ENCODE results near the gene DACH1.

The DACH1 gene

DNA sequence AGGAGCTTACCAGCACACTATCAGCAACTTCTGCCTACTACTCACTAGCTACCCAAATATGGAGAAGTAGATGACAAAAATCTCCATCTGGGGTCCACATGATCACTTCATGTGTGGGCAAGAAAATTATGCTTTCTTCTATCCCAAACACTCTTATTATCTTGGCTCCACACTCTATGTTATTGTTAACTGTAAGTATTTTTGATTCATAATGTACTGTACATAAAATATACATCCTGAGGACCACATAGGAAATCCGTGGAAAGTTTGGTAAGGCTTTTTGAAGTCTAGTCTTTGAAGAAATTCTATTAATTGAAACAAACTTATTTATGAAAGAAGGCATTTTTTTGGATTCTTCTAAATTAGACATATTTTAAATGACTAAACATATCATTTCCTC, 378.8 kb downstream of the DACH1 start:
- Histone ChIP-seq H3K27me3 (ENCODE audit: low read depth, low read length) (no peaks in the 10 kb centered on the region), H4K20me1 (ENCODE audit: insufficient read depth, low read length) (no peaks in the 10 kb centered on the region)
- TF ChIP-seq EZH2phosphoT487 (IDR thresholded peaks at IDR 0.05; ENCODE audit: low read depth): no peak
- TF ChIP-seq, protein P1, sequence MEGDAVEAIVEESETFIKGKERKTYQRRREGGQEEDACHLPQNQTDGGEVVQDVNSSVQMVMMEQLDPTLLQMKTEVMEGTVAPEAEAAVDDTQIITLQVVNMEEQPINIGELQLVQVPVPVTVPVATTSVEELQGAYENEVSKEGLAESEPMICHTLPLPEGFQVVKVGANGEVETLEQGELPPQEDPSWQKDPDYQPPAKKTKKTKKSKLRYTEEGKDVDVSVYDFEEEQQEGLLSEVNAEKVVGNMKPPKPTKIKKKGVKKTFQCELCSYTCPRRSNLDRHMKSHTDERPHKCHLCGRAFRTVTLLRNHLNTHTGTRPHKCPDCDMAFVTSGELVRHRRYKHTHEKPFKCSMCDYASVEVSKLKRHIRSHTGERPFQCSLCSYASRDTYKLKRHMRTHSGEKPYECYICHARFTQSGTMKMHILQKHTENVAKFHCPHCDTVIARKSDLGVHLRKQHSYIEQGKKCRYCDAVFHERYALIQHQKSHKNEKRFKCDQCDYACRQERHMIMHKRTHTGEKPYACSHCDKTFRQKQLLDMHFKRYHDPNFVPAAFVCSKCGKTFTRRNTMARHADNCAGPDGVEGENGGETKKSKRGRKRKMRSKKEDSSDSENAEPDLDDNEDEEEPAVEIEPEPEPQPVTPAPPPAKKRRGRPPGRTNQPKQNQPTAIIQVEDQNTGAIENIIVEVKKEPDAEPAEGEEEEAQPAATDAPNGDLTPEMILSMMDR (IDR thresholded peaks at IDR 0.05; ENCODE audit: low read depth, low read length): no peak

GRCh38 chr13:71485913-71486312, 381.1 kb downstream of the DACH1 start:
- no peaks in the 10 kb centered on the region for H4K20me1 ChIP-seq (ENCODE audit: insufficient read depth, low read length)
- H3K4me1 ChIP-seq (ENCODE audit: low read length): no peaks in the 10 kb centered on the region
- no peaks in the 10 kb centered on the region for H3K27me3 ChIP-seq (ENCODE audit: low read depth, low read length)
- no peak overlapping the region for H3K4me3 ChIP-seq (ENCODE audit: low read length)
- H3K4me2 ChIP-seq (ENCODE audit: low read length): no peak overlapping the region
- H2AFZ ChIP-seq (ENCODE audit: low read depth, low read length): no peak overlapping the region
- H3K9me3 ChIP-seq (ENCODE audit: insufficient read depth, low read length): no peaks in the 10 kb centered on the region
- no peaks in the 10 kb centered on the region for H3K79me2 ChIP-seq (ENCODE audit: low read length)
- TF ChIP-seq, protein P1 (IDR thresholded peaks at IDR 0.05; ENCODE audit: low read depth, low read length): no peak
- TF ChIP-seq EZH2phosphoT487 (IDR thresholded peaks at IDR 0.05; ENCODE audit: low read depth): no peak
- no peak overlapping the region for H3K27ac ChIP-seq (ENCODE audit: low read length)
- H3K36me3 ChIP-seq (replicated peaks; ENCODE audit: low read depth, low read length): no peaks in the 10 kb centered on the region
- H3K9ac ChIP-seq (ENCODE audit: low read length): no peak overlapping the region

More for the DNA sequence above, 378.8 kb downstream of the DACH1 start:
- Histone ChIP-seq H3K4me2 (ENCODE audit: low read length) (no peak overlapping the region), H2AFZ (ENCODE audit: low read depth, low read length) (no peak overlapping the region), H3K9me3 (ENCODE audit: insufficient read depth, low read length) (no peaks in the 10 kb centered on the region), H3K27ac (ENCODE audit: low read length) (no peak overlapping the region), H3K36me3 (replicated peaks; ENCODE audit: low read depth, low read length) (no peaks in the 10 kb centered on the region), H3K4me3 (ENCODE audit: low read length) (no peak overlapping the region), H3K9ac (ENCODE audit: low read length) (no peak overlapping the region), H3K79me2 (ENCODE audit: low read length) (no peaks in the 10 kb centered on the region), H3K4me1 (ENCODE audit: low read length) (no peaks in the 10 kb centered on the region)

DNA sequence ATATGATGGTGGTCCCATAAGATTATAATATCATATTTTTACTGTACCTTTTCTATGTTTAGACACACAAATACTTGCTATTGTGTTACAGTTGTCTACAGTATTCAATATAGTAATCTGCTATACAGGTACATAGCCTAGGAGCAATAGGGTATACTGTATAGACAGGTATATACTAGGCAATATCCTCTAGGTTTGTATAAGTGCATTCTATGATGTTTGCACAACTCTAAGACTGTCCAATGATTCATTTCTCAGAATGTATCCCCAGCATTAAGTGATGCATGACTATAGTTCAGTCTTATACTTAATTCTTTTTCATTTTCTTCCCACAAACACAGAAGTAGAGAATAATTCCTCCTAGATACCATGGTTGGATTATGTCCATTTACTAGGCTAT, 383.3 kb downstream of the DACH1 start:
- Histone ChIP-seq H4K20me1 (ENCODE audit: insufficient read depth, low read length) (no peaks in the 10 kb centered on the region), H3K27me3 (ENCODE audit: low read depth, low read length) (no peaks in the 10 kb centered on the region), H3K79me2 (ENCODE audit: low read length) (no peaks in the 10 kb centered on the region), H2AFZ (ENCODE audit: low read depth, low read length) (no peak overlapping the region), H3K4me1 (ENCODE audit: low read length) (no peaks in the 10 kb centered on the region), H3K9me3 (ENCODE audit: insufficient read depth, low read length) (no peaks in the 10 kb centered on the region), H3K4me2 (ENCODE audit: low read length) (no peak overlapping the region), H3K36me3 (replicated peaks; ENCODE audit: low read depth, low read length) (no peaks in the 10 kb centered on the region), H3K9ac (ENCODE audit: low read length) (no peak overlapping the region), H3K4me3 (ENCODE audit: low read length) (no peak overlapping the region), H3K27ac (ENCODE audit: low read length) (no peak overlapping the region)
- TF ChIP-seq EZH2phosphoT487 (IDR thresholded peaks at IDR 0.05; ENCODE audit: low read depth): no peak
- TF ChIP-seq, protein P1 (IDR thresholded peaks at IDR 0.05; ENCODE audit: low read depth, low read length): no peak

GRCh38 chr13:71481501-71481900, 385.5 kb downstream of the DACH1 start:
- H3K4me3 ChIP-seq (ENCODE audit: low read length): no peak overlapping the region
- no peaks in the 10 kb centered on the region for H3K27me3 ChIP-seq (ENCODE audit: low read depth, low read length)
- no peaks in the 10 kb centered on the region for H3K9me3 ChIP-seq (ENCODE audit: insufficient read depth, low read length)

More at GRCh38 chr13:71481501-71481900, 385.5 kb downstream of the DACH1 start:
- TF ChIP-seq, protein P1 (IDR thresholded peaks at IDR 0.05; ENCODE audit: low read depth, low read length): no peak
- TF ChIP-seq EZH2phosphoT487 (IDR thresholded peaks at IDR 0.05; ENCODE audit: low read depth): no peak
- Histone ChIP-seq H3K9ac (ENCODE audit: low read length) (no peak overlapping the region), H3K4me2 (ENCODE audit: low read length) (no peak overlapping the region), H2AFZ (ENCODE audit: low read depth, low read length) (no peak overlapping the region), H3K4me1 (ENCODE audit: low read length) (no peaks in the 10 kb centered on the region), H3K27ac (ENCODE audit: low read length) (no peak overlapping the region), H3K36me3 (replicated peaks; ENCODE audit: low read depth, low read length) (no peaks in the 10 kb centered on the region), H4K20me1 (ENCODE audit: insufficient read depth, low read length) (no peaks in the 10 kb centered on the region), H3K79me2 (ENCODE audit: low read length) (no peaks in the 10 kb centered on the region)
